Measurements from ENCODE around the gene JMJD1C.

GRCh38 chr10:63129888-63130287 is 335.9 kb downstream of the JMJD1C start:
- TF ChIP-seq, protein P1, sequence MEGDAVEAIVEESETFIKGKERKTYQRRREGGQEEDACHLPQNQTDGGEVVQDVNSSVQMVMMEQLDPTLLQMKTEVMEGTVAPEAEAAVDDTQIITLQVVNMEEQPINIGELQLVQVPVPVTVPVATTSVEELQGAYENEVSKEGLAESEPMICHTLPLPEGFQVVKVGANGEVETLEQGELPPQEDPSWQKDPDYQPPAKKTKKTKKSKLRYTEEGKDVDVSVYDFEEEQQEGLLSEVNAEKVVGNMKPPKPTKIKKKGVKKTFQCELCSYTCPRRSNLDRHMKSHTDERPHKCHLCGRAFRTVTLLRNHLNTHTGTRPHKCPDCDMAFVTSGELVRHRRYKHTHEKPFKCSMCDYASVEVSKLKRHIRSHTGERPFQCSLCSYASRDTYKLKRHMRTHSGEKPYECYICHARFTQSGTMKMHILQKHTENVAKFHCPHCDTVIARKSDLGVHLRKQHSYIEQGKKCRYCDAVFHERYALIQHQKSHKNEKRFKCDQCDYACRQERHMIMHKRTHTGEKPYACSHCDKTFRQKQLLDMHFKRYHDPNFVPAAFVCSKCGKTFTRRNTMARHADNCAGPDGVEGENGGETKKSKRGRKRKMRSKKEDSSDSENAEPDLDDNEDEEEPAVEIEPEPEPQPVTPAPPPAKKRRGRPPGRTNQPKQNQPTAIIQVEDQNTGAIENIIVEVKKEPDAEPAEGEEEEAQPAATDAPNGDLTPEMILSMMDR (IDR thresholded peaks at IDR 0.05; ENCODE audit: insufficient read depth, low read length, poor library complexity, severe bottlenecking): no peak
- no peak for TF ChIP-seq EZH2phosphoT487 (conservative IDR thresholded peaks at IDR 0.05; ENCODE audit: low read length)

All from SU-DHL-6 (cell line).